DMS153 treated with DMSO at 0.1 percent for 48 hours (cell line): ENCODE results near the gene CA5A.

Experiments
- DNase-seq: peaks from one replicate; lab custom pipeline; 2025; ENCODE audit not compliant: unreplicated experiment; lab: John Stamatoyannopoulos, UW

The CA5A gene

DNA sequence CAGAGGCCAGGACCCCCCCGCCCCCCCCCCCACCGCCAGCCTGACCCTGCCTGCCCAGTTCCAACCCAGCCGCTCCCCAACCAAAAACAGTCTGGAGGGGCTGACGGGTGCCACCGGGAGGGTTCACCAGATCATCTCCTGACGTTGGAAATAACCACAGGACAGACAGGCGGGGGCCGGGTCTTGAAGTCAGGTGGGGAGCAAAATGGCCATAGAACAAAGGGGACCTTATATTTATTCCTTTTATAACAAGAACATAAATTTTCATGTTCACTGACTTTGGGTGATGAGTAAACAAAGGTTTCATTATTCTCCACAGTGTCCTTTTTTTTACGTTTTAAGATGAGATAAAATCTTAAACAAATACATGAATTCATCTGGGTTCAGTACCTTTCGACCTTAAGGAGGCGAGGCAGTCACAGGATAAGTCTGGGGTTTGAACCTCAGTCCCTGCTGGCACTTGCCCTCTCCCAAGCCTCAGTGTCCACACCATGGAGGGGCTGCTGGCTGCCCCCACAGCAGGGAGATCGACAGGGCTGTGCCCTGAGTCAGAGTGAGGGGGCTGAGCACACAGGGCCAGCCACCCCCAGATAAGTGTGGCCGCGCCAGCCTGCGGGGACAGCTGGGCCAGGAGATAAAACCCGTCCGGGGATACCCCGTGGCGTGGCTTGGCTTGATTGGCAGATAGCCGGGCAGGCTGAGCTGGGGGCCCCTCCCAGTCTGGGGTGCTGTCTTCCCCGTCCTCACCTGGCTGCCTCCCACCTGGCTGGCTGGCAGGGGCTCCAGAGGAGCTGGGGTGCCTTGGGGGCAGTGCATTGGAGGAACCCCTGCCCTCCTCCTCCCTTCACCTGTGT lies 82.0 kb downstream of the CA5A start:
- no peak for DNase-seq

DNA sequence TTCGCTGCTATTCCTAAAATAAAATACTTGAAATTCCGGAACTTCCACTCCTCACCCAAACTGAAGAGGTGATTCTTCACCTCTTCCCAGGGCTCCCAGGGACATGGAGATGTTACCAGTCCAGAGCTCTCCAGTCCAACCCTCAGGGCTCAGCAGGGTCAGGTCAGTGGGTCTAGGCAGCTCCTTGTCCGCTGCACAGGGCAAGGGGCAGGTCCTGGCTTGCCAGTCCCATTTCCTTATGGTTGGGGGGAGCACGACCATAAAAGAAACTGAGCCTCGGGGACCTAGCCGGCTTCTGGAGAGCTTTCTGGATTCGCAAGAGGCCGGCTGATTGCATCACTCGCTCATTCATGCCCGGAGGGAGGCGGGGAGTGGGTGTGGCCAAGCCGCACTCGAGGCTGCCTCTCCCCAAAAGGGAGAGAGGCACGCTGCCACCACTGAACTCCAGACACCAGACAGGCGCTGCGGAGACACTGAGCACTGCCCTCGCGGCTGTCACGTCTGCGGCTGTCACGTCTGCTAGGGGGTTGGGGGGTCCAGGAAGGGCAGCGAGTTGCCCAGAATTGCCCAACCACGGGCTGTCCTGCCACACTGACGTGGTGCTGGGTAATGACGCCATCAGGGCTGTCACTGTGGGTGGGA lies 82.8 kb downstream of the CA5A start:
- peak; percentile 64 for DNase-seq

DNA sequence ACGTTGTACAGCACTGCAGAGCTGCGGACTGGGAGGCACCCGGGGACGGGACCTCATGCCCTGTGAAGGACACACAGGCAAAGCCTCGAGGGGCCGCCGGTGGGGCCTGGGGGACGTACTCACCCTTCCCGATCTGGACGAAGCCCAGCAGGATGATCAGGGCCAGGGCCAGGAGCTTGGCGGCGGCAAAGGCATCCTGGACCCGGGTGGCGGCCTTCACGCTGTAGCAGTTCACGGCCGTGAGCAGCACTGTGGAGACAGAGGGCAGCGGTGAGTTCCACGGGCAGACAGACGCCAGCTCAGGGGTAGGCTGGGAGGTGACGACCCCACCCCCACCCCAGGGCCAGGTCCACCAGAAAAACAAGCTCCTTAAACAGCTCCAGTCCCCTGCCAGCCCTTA lies 84.7 kb downstream of the CA5A start:
- DNase-seq: no peak

DNA sequence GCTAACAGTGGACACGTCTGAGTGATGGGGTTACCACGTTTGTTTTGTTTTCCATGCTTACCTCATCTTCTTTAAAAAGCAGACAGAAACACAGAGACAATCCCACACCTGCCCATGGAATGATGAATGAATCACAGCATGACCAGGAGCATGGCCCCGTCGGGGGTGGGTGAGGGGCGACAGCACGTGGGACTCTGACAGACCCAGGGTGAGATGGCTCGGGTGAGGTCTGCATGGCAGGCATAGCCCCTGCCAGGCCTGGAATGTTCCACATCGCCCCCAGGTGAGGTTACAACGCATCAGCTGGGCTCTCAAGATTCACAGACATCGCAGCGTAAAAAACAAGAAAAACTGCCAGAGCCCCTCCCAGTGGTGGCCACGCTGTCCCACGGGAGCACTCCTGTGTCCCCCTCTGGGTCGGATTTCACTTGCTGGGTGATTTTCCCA lies 85.2 kb downstream of the CA5A start:
- DNase-seq: no peak

DNA sequence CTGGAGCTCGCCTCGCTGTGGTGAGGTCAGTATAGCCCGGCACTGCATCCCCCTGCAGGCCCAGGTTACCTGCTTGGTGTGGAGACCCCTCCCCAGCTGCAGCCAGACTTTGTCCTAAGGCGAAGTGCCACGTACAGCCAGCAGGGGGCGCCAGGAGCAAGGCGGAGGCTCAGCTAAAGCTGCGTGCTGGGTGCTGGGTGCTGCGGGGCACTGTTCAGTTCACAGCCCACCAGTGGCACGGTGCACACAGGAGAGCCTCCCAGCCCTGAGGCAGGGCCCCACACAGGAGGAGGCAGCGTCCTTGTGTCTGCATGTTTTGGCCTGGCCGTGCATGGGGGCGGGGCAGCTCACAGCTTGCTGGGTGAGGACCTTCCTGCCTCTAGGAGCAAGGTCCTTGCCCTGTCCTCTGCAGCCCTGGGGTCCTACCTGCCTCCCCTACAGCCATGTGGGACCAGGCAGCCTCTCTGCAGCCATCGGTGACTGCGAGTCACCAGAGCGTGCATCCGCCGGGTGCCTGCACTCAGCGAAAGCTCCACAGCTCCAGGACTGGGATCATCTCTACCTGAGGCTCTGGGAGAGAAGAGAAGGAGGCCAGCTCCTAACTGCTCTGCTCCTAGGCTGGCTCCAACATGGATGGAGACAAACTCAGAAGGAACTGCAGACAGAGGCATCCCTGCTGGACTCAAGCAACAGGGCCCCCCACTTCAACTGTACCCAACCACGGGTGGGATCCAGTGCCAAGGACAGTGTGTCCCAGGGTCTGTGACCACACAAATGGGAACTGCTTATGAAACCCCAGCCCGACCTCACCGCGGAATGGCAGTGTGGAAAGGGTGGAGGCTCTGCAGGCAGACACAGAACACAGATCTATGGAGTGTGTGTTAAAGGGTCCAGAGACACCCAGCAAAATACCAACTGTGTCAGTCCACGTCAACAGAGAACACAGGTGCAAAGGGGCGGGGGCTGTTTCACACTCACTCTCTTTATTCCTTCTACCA lies 86.0 kb downstream of the CA5A start:
- peak; percentile 31 for DNase-seq

DNA sequence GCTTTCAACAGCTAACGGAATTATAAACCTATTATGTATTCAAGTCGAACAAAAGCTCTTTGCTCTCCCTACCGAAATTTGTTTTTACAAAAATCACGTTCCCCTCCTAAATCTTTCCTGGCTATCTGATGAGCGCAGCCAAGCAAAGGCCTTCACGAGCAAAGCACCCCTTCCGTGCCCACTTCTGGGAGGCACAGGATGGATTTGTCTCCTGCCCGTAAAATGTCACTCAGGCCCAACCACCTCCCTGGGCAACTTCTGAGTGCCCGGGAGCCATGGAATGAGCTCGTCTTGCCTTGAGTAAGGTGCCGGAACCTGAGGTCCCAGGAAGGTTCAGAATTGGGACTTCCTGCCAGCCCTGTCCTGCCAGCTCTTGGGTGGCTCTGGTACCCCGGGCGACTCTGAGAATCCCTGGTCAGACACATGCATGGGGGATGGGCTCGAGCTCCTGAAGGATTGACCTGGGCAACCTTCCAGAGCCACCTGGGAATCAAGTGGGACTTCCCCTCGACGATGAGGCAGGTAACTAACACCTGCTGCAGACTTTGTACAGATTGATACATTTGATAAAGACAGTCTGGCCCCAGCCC lies 86.8 kb downstream of the CA5A start:
- DNase-seq: no peak

DNA sequence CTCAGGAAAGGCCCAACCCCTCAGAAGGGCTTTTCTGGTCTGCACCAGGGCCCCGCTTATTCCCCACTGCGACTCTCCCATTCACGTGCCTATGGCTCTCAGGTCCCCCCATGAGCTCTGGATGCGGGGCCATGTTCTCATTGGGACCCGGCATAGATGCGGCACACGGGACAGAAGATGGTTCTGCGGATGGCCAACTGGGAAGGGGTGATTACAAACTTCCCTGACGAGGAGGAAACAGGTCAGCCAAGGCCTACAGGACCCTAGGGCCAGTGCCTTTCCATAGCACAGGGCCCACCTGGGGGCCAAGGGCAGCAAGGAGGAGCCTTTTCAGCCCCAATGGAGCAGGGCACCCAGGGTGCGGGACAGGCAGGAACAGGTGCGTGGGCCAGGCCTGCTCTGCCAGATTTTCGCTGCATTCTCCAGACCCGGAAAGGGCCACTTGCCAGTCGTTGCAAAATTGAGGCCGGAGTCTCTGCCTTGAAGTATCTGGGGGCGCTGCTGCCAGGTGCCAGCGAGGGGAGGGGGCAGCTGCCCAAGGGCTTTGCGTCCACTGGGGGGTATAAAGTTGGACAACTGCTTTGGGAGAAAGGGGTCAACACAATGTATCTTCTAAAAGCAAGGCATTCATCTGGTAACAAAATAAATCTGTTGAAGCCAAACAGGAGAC lies 87.5 kb downstream of the CA5A start:
- no peak for DNase-seq

DNA sequence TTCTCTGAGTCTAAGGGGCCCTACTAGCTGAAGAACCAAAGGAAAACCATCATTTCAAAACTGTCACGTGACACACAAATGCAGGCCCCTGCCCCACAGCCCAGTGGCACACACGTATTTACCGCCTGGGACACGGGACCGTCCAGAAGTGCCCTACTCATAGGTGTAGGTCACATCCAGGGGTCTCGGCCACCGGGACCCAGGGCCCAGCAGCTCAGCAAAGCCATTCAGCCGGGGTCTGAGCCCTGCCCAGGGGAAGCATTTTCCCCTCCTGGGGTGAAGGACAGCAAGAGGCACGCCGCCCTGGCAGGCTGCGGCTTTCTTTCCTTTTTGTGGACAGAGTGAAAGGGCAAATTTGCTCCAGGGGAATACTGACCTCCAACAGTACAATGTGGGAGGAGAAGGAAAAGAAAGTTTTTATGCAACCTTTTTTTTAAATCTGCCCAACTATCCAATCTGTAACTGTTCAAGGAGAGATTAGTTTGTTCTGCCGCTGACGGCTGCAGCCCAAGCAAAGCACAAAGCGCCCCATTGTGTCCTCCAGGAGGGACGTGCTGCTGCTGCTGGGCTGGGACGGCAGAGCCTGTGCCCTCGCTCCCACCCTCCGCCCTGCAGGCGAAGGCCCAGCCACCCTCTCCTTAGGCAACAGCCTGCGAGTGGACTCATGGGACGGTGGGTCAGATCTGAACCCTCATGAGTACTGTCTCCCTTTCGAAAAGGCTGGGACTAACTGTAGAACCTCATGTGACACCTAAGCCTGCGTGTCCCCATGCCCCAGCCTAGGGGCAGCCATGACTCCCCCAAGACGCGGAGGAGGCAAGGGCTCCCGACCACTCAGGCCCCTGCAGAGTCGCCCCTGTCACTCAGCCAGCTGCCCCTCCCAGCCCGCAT lies 88.3 kb downstream of the CA5A start:
- no peak for DNase-seq

DNA sequence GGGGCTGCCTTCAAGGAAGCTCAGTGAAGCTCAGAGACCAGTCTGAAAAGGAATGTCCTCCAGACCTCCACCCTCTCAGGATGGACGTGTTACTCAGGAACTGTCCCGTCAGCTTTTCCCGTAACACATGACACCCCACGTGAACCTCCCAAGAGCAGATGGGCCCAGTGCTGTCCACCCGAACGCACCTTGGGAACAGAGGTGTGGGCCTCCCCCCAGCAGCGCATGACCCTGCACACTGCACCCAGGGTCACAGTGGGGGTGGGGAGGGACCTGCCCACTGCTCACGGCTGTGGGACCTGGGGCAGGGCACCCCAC lies 88.9 kb downstream of the CA5A start:
- no peak for DNase-seq

DNA sequence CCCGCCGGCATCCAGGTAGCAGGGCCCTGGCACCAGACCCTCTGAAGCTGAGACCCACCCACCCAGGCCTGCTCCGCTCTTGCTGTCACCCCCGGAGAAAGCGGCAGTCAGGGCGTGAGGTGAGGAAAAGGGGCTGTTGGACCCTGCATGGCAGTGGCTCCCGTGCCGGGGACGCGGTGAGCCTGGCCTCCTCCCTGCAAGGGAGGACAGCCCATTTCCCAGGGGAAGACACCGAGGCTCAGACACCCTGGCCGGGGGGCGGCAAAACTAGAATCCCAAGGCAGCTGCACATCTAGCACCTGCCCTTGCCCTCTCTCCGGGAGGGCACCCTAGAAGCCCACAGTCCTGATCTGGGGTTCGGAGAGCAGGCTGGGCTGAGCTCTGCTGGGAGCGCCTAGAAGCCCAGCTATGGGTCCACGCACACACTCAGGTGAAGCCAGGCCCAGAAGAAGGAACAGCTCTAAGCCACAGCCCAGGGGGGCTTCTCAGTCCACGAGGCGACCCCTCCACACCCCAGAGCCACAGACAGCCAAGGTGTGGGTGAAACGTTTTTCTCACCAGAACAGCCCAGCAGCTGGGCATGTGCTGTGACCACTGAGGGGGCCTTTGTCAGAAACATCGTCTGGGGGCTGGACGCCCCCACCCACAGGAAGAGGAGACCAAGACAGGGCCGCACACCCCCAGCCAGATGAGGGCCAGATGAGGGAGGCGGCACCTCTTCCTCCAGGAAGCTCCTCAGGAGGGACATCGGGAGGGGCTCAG lies 89.4 kb downstream of the CA5A start:
- no peak for DNase-seq

DNA sequence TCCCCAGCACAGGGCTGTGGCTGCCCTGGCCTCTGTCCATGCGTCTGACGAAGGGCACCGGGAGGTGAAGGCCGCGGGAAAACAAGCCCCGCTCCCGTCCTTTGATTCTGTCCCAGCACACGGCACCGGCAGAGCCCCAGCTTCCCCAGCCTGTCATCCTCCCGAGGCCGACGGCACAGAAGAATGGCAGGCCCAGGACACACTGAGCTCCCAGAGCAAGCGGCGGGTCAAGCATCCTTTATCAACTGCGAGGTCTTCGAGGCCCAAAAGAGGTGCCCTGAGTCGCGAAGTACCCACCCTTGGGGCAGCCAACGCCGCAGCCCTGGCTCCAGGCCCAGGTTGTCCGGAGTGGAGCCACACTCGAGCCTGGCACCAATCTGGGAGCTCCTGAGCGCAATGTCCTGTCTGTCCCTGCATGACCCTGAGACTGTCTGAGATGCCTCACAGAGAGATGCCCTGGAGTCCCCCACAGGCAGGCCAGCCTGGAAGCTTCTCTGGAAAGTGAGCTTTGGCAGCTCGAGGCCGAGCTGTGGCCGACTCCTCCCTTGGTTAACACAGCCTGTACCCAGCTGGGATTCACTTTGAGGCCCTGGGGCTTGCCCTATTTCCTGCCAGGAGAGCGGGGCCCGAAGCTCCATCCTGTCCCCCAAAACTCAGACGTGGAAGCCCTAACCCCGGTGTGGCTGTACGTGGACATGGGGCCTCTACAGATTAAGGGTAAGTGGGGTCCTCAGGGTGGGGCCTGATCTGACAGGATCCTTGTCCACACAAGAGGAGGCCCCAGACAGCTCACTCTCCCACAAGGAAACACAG lies 90.3 kb downstream of the CA5A start:
- no peak for DNase-seq

DNA sequence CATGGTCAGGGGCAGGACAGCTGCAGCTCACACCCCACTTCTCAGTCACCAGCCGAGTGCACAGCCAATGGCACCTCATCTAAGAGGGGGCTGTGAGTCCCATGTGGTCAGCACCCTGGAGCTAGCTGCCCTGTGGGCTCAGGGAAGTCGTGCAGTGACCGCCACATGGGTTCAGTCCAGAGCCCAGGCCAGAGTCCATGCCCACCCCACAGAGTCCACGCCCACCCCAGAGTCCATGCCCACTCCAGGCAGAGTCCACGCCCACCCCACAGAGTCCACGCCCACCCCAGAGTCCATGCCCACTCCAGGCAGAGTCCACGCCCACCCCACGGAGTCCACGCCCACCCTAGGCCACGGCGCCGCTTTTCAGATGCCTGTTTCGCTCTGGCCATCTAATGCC lies 91.1 kb downstream of the CA5A start:
- DNase-seq: no peak

DNA sequence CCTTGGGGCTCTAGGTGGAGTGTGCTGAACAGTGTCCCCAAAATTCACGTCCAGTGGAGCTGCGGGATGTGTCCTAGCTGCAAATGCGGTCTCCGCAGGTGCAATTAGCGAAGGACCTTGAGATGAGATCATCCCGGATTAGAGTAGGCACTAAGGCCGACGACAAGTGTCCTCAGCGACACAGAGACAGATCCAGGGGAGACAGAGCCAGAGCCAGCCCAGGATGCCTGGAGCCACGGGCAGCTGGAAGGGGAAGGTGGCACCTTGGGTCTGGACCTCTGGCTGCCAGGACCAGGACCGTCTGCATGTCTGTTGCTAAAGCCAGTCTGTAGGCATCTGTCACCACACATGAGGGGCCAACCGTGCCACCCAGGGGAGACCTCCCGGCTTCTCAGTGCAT lies 91.5 kb downstream of the CA5A start:
- DNase-seq: no peak

DNA sequence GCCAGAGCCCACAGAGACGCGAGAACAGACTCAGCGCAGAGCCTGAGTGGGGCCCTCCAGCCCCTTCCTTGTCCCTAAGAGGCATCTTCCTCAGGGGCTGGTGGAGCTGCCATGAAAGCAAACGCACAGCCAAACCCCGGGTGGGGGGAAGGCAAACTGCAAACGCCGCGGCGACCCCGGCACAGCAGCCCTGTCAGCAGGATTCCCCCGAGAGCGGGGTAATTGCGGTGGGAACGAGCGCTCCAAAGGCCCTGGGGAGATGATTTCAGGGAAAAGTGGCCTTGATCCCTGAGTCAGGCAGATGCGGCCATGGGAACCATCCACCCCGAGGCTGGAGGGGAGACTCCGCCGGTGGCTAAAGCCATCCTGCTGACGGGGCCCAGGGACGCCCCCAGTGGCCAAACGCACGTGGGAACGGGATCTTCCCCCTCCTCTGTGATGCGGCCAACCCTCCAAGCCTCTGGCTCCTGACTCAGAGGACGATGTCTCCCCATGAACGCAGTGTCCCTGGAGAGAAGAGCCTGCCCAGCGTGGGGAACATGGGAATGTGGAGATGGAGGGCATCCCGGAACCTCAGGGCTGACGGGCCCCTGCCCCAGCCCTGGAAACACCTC lies 92.1 kb downstream of the CA5A start:
- no peak for DNase-seq

DNA sequence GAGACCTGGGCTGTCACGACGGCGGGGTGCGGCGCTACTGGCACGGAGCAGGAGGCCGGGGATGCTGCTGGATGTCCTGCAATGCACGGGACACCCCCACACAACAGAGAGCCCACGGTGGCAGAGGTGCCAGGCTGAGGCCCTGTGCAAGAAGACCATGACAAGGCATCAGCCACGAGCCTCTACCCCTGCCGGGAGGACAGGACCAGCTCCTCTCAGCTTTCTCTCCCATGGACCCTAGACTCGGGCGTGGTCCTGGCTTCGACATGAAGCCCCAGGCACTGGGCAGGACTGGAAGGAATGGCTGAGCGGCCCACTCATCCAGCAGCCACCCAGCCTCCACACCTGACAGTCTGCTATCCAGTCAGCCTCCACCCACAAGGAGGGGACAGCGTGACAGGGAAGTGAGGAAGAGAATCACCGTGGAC lies 92.6 kb downstream of the CA5A start:
- no peak for DNase-seq

DNA sequence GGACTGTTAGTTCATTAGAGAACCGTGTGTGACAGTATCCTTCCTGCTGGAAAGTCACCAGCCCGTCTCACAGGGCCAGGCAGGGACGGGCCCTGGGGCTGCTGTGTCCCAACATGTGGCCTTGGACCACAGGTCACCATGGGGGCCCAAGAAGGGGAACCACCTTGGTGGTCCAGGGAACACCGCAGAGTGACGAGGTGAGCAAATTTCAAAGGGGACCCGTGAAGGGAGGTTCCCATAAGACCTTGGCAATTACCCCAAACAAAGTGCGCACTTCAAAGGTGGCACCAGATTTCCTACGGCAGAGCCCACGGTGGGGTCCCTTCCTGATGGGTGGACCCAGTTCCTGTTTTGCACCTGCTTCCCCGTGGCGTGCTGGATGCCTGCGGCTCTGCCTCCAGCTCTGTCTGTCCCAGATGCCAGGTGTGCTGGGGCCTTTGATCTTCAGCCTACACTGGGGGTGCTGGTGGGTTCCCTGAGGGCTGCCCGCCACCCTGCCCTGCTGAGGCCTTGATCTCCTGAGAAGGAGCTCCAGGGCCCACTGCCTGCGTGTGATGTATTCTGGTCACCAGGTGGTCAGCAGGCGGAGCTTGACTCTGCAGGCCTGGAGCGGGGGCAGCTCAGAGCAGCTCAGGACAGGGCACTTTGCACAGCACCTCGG lies 94.0 kb downstream of the CA5A start:
- no peak for DNase-seq
